GM21381 (cell line): ENCODE measurements around the gene TMEM39A.

Experiments used
- ATAC-seq: cut with Tn5 transposase; IDR thresholded peaks from one replicate; pipeline ENCODE4 v1.9.1; 2021; ENCODE audit warnings: mild to moderate bottlenecking, moderate library complexity; ENCODE audit not compliant: unreplicated experiment

The TMEM39A gene

DNA sequence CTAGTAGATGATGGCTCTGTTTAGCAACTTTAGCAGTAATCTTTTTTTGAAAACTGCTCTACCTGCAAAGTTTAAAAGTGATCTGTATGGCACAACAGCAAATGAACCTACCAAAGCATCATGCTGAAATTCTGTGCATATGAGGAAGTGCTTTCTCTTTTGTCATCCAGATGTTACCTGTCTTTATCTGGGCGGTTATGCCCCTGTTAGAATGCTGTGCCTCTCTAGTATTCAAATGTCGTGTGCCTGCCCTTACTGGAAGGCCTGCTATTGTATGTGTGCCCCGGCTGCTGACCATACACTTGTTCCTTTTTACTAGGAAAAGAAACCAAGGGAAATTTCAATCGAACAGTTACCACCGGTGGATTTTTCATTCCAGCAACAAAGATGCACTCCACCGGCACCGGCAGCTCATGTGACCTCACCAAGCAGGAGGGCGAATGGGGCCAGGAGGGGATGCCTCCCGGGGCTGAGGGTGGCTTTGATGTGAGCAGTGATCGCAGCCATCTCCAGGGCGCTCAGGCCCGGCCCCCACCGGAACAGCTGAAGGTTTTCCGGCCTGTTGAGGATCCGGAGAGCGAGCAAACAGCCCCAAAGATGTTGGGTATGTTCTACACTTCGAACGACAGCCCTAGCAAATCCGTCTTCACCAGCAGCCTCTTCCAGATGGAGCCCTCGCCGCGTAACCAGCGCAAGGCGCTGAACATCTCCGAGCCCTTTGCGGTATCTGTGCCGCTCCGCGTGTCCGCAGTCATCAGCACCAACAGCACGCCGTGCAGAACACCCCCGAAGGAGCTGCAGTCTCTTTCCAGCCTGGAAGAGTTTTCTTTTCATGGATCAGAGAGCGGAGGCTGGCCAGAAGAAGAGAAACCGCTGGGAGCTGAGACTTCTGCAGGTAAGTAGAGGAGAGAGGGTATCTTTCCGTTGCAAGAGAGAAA is 61.6 kb downstream of the TMEM39A start:
- peak; percentile 48 for ATAC-seq

DNA sequence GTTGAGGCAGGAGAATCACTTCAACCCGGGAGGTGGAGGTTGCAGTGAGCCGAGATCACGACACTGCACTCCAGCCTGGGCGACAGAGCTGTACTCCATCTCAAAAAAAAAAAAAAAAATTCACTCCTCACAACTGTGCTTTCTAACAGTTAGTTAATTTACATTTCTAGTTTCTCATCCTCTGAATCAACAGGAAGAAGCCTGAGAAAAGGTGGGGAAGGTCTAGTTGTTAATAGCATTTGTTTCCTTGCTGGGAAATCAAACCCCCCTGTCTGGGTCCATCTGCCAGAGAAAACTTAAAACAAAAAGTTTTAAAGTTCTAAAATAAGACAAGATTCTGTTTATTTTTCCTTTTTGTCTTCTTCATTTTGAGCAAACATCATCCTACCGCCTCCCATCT is 62.3 kb downstream of the TMEM39A start:
- ATAC-seq, result peak; percentile 33

DNA sequence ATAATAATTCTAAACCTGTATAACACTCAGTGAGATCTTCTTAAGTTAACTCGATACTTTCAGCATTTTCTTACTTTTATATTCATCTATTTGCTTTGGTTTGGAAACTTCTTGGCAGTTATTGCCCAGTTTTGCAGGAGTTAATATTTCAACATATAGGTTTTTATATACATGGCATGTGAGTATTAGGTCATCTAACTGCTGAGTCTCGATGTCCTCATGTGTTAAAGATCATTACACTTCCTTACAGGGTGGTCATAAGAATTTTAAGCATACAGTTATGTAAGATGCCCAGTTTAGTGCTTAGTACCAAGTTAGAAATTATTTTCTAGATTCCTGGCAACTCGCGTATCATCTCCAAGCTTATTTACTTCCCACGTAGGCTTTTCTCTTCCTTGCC is 62.9 kb downstream of the TMEM39A start:
- no peak for ATAC-seq

DNA sequence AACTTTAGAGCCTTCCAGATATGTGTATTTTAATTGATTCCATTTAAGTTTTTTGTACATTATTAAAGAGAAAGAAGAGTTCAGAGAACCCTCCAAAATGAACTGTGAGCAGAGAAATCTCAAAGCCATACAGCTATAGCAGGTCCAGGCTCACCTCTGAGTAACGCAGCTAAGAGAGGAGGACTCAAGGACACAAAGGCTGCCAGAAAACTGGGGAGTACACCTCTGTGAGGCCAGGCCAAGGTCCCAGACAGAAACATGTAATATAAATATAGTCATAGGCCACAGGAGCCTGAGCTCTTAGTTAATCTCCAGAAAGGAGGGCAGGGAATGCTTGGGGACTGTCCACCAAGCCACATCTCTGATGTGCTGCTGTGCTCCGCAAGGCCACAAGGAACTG is 66.5 kb downstream of the TMEM39A start:
- ATAC-seq, result no peak

DNA sequence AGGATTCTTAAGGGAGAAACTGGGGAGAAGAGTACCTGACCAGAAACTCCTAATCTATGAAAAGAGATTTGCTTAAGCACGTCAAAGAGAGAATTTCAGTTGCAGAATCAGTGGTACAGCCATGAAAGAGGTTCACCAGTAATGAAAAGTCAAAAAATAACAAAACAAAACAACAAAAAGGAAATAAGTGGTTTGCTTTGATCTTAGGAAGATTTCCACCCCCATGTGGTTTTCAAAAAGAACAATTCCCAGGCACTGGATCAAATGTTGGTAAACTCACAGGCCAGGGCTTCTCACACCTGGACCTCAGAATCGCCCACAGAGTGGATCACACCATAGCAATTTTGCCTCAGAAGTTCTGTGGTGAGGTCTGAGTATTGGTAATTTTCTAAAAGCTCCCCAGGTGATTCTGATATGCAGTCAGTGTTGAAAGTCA is 67.5 kb downstream of the TMEM39A start:
- peak; percentile 83 for ATAC-seq

DNA sequence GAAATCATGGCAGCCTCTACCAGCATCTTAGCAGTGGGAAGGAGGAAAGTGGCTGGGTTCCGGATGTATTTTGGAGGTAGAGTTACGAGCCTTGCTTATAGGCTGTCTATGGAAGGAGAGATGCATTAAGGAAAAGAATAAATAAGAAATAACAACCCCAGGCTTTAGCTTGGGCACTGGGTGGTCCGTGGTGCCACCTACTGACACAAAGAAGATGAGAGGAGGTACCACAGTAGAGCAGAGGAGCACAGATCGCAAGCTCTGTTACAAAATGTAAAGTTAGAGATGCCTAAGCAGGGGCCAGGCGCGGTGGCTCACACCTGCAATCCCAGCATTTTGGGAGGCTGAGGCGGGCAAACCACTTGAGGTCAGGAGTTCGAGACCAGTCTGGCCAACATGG is 74.8 kb downstream of the TMEM39A start:
- no peak for ATAC-seq

DNA sequence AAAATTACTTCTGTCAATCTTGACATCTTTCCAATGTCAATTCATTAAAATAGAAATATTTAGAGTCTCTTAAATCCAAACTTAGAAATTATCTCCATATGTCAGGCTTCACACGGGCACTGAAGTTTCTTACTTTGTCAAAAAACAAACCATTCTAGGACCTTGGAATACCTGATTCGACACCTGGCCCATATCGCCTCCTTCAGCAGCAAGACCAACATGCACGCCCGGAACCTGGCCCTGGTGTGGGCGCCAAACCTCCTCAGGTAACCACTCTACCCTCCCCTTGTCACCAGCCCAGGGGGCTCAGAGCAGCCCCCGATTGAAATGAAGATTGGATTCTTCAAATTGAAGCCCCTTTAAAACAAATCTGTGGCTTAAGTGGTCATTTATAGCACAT is 81.3 kb downstream of the TMEM39A start:
- no peak for ATAC-seq

DNA sequence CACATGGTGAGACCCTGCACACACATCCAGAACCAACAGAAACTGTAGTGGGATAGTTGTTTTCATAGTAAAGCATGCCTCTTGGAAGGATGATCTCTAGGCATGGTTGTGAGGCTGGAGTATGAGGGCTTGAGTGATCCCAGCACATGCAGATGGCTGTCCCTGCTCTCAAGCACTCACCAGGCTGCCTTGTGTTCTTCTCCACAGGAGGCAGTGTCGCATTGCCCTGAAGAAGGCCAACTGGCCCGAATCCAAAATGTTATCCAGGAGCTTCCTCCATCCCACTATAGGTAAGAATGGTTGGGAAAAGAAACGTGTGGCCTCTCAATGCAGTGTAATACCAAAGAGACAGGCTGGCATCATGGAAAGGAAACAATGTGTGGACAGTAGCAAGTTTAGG is 82.7 kb downstream of the TMEM39A start:
- no peak for ATAC-seq
